ENCODE data around the gene C6orf62. TPM values are rescaled to one million over a fixed set of nuclear protein-coding genes. Genes with fewer than 3 reads are reported as not detected.
"Not testable (repeated sequence)": the region's sequence is repeated elsewhere in the genome, so short reads cannot be mapped to it uniquely, and the experiment has no call there.

The C6orf62 gene
- polyA plus RNA-seq, 5 donors, result 106 to 135 (median 129) TPM

GRCh38 chr6:24744911-24745310 is 26.0 kb upstream of the C6orf62 start:
- no peak for DNase-seq

DNA sequence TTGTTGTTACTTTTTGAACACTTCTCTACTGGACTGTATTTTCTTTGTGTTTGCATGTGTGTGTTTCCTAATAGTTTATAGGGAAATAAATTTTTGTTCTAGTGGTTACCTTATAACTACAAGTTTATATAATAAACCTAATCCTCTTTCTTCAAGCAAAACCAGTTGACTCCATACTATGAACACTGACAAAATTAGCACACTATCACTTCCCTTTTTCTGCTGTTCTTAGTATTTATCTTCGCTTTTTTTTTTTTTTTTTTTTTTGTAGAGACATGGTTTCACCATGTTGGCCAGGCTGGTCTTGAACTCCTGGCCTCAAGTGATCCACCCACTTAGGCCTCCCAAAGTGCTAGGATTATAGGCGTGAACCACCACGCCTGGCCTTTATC is 25.0 kb upstream of the C6orf62 start:
- DNase-seq, result no peak

DNA sequence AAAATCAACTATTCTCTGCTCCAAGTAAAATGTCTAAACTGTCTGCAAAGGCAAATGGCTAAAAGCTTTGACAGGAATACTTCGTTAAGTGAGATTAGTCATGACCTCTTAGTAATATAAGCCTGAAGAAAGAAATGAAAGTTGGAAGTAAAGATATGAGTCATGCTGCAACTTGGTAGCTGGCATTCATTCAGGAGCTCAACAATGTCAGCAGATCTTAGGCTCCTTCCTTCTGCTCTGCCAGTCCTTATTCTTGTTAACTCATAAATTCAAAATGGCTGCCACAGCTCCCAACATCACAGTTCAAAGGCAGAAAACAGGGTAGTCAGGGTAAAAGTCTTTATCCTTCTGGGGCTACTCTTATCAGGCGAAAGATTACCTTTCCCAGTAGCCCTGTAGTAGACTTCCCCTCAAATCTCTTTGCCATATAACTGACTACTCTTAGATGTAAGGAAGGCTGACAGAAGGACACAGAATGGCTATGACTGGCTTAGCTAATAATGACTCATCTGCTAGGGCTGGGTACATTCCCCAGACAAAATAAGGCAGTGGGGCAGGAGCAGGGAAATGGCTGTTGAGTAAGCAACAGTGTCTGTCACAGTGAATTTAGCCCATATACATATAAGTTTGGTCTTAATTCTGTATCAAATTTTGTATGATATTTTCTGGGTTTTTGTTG is 24.4 kb upstream of the C6orf62 start:
- DNase-seq, result no peak

DNA sequence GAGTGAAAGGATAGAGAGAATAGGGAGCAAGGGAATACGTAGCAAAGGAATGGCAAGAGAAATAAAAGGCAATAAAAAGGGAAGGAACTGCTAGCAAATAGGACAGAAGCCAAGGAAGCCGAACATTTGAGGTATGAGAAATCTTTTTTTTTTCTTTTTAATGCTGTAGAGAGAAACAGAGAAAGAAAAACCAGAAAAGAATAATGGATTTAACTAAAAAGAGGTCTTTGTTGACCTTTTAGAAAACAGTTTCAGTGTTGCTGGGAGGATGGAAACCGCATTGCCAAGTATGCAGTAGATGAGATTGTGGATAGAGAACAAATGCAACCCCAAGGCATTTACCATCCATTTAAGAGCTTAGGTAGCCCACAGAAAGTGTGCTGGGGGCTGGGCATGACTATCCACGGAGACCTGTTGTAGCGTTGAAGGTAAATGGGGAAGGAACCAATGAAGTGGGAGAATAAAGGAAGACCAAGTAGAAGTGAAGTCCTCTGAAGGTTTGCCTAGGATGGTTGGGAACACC is 23.3 kb upstream of the C6orf62 start:
- no peak for DNase-seq

GRCh38 chr6:24740861-24741260 is 21.9 kb upstream of the C6orf62 start:
- no peak for DNase-seq

GRCh38 chr6:24738741-24739140 is 19.8 kb upstream of the C6orf62 start:
- DNase-seq, result no peak

DNA sequence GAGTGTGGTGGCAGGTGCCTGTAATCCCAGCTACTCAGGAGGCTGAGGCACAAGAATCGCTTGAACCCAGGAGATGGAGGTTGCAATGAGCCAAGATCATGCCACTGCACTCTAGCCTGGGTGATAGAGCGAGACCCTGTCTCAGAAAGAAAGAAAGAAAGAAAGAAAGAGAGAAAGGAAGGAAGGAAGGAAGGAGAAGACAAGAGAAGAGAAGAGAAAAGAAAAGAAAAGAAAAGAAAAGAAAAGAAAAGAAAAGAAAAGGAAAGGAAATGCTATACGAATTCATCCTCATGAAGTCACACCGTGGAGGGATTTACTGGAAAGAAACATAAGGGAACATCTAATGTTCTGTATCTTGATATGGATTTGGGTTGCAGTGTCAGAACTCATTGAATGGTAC is 15.8 kb upstream of the C6orf62 start:
- not testable (repeated sequence) for DNase-seq

- no peak for DNase-seq
Observed at GRCh38 chr6:24734166-24734565, 15.2 kb upstream of the C6orf62 start.

DNA sequence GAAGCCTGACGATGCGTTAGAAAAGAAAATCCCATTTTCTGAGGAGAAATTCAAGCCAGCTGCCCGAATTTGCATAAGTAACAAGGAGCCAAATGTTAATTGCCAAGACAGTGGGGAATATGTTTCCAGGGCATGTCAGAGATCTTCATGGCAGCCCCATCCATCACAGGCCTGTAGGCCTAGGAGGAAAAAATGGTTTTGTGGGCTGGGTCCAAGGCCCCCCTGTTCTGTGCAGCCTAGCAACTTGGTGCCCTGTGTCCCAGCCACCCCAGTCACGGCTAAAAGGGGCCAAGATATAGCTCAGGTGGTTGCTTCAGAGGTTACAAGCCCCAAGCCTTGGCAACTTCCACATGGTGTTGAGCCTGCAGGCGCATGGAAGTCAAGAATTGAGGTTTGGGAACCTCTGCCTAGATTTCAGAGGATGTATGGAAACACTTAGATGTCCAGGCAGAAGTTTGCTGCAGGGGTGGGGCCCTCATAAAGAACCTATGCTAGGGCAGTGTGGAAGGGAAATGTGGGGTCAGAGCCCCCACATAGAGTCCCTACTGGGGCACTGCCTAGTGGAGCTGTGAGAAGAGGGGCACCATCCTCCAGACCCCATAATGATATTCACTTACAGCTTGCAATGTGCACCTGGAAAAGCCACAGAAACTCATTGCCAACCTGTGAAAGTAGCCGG is 12.6 kb upstream of the C6orf62 start:
- not testable (repeated sequence) for DNase-seq

DNA sequence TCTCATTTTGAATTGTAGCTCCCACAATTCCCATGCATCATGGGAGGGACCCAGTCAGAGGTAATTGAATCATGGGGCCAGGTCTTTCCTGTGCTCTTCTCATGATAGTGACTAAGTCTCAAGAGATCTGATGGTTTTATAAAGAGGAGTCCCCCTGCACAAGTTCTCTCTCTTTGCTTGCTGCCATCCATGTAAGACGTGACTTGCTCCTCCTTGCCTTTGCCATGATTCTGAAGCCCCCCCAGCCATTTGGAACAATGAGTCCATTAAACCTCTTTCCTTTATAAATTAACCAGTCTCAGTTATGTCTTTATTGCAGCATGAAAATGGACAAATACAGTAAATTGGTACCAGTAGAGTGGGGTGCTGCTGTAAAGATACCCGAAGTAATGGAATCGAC is 11.7 kb upstream of the C6orf62 start:
- not testable (repeated sequence) for DNase-seq

- no peak for DNase-seq
Observed at GRCh38 chr6:24723270-24723669, 4.3 kb upstream of the C6orf62 start.

- DNase-seq, result no peak
Observed at GRCh38 chr6:24721461-24722215, 2.7 kb upstream of the C6orf62 start.

DNA sequence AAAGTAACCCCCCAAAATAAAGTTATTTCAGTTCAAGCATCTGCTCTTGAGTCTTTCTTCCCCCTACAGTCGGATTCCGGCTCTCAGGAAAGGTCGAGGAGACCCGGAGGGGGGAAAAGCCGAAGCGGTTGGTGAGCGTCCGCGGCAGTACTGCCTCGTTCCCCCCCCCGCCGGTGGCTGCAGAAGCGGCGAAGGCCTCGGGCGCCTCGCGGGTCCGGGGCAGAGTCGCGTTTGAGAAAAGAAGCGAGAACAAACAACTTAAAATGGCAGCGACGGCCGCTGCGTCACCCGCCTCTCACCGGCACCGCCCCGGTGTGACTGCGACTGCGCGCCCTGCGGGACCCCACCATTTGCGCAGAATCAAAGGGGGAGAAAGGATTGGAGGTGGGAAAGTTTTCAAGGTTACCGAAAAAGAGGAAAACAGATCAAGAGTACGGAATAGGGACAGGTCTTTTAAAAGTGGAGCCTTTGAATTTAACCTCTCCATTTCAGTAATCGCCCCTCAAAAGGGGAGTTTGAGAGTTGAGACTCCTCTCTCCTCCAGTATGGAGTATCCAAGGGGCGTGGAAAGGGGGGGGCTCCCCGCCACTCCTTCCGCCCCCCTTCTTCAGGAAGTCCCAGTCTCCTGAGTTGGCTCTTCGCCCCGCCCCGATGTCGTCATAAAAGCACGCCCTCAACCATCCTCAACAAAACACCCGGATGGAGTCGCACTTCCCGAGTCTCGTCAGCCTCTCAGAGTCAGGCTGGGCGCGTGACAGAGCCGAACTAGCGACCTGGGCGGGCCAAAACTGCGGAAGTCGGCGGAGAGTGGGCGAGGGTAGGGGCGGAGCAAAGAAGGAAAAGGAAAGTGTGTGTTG is 1.9 kb upstream of the C6orf62 start:
- DNase-seq, result peak; percentile 100

GRCh38 chr6:24720131-24720603 is 1.2 kb upstream of the C6orf62 start:
- DNase-seq, result no peak

GRCh38 chr6:24718449-24719124 is 367 bp downstream of the C6orf62 start:
- no peak for DNase-seq

DNA sequence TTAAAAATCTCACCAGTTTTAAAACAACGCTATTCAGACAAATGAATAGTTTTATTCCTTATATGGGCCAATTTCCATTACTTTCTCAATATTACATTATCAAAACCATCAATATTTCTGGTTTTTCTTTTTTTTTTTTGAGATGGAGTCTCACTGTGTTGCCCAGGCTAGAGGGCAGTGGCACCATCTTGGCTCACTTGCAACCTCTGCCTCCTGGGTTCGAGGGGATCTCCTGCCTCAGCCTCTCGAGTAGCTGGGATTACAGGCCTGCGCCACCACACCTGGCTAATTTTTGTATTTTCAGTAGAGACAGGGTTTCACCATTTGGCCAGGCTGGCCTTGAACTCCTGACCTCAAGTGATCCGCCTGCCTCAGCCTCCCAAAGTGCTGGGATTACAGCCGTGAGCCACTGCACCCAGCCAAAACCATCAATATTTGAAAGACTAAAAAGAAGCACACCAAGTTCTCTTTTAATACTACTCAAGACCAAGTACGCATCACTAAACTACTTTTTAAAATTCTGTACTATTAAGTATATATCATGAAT is 2.3 kb downstream of the C6orf62 start:
- DNase-seq, result not testable (repeated sequence)

DNA sequence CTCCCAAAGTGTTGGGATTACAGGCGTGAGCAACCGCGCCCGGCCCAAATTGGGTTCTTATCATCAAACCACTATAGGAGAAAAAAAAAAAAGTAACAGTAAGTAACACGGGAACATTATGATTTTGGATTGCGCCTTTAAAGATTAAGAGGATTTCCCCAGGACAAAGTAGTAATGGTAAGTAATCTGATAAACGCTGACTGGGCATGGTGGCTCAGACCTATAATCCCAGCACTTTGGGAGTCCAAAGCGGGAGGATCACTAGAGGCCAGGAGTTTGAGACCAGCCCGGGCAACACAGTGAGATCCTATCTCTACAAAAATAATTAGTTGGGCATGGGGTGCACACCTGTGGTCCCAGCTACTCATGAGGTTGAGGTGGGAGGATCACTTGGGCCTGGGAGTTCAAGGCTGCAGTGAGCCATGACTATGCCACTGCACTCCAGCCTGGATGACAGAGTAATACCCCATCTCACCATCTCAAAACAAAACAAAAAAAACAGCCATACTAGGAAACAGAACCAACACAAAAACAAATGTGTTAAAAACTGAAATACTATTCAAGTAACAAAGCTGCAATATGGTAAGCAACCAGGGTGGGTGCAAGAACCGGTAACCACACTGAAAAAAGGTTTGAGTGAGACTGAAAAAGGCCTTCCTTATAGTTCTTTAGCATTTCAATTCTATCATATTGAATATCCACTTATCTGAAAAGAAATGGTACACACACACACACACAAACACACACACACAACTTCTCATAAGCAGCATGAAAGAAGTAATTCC is 8.2 kb downstream of the C6orf62 start:
- no peak for DNase-seq

GRCh38 chr6:24709014-24709711 is 9.8 kb downstream of the C6orf62 start:
- DNase-seq, result no peak

DNA sequence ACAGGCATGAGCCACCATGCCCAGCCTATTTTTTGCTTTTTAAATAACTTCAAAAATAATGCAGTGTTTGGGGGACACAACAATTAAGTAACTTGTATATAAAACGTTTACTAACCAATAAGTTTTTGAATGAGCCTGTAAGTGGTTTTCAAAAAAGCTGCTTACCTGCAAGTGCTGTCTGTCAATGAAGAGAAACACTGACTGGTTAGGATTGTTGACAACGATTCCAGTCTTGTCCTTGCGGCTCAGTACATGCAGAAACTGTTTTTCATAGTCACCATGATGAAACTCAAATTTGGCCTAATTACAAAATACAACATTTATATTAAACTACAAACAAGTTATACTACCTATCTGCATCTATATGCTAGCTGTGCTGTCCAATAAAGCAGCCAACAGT is 10.3 kb downstream of the C6orf62 start:
- no peak for DNase-seq

Measured in right lung (tissue), 5 donors.